HG03196 (cell line): Measurements from ENCODE around the gene INTS7.
"Not testable (repeated sequence)": the region's sequence is repeated elsewhere in the genome, so short reads cannot be mapped to it uniquely, and the experiment has no call there.

Source experiments
- ATAC-seq: cut with Tn5 transposase; IDR thresholded peaks from one replicate; pipeline ENCODE4 v1.9.1; 2021; ENCODE audit not compliant: unreplicated experiment

INTS7 gene

DNA sequence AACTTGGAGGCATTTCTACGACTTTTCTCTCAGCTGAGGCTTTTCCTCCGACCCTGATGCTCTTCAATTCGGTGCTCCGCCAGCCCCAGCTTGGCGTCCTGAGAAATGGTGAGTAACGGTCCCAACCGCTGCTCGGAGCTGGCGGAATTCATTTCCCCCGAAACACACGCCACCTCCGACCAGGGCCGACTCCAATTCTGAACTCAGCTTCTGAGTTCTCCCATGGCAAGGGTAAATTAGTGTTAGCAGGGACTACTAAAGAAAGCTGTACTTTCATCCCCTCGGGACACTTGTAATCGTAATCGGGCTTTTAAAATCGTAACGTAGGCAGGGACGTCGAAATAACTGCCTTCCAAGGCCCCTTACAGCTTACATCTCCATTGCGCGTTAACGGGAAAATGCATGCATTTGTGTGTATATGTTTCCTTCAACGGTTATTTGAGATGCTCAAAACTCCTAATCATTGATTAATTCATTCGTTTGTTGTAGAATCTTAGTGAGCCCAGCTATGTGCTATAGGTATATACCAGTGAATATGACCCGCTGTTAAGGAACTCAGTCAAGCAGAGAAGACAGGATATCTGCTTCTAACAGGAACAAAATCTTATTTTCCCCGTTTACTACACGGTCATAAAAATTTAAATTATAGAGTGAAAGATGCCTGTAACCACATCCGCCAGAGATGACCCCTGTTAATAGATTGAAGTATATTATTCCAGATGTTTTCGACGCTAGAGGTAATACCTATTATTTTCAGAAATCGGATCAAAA, 663 bp upstream of the INTS7 start:
- peak; percentile 20 for ATAC-seq

DNA sequence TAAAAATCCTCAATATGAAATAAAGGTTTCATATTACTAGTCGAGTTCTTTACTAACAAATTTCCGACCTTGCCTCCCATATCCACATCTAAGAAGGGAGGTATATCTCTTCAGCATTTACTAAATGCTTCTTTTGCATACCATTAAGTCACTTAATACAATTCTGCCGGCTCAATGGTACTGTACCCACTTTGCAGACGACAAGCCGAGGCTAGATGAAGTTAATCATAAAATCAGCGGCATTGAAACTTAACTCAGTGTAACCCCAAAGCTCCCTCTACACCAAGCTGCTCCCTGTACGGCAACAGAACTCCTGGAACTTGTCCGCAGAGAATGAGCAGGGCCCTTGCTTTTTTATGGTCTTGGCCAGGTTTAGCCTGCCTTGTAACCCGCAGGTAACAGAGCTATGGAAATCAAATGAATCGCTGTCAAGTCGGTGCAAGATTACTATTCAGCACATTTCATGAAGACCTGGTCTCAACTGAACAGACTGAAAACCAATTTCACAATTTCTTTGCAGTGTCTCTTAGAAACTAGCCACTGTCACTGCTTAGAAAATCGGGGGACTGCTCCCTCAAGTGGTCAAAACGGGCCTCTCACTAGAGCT, 738 bp downstream of the INTS7 start:
- ATAC-seq: peak; percentile 12

DNA sequence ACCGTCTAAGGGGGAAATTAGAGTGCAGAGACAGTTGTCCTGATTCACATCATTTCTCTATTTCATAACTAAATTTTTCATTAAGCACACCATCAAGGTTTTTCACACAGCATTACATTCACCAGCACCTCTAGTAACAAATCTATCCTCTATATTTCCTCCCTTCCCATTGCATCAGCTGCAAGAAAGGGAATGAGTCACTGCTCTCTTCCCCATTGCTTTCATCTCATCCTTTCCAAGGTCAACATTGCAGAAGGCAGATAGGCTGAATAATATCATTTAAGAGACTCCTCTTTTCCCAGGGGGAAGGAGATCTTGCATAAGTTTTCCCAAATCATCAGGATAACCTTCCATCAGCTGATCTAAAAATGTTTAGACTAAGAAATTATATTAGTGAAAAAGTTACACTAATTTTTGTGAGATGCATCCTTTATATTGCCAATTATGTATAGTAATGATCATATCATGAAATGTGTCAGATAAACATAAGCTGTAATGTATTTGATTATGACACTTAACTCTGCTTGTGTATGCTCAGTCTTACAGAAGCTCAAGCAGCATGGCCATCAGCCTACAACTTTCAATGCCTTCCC, 4.3 kb downstream of the INTS7 start:
- ATAC-seq: no peak

- ATAC-seq: not testable (repeated sequence)
Measured at GRCh38 chr1:212027727-212028126, 7.6 kb downstream of the INTS7 start.

DNA sequence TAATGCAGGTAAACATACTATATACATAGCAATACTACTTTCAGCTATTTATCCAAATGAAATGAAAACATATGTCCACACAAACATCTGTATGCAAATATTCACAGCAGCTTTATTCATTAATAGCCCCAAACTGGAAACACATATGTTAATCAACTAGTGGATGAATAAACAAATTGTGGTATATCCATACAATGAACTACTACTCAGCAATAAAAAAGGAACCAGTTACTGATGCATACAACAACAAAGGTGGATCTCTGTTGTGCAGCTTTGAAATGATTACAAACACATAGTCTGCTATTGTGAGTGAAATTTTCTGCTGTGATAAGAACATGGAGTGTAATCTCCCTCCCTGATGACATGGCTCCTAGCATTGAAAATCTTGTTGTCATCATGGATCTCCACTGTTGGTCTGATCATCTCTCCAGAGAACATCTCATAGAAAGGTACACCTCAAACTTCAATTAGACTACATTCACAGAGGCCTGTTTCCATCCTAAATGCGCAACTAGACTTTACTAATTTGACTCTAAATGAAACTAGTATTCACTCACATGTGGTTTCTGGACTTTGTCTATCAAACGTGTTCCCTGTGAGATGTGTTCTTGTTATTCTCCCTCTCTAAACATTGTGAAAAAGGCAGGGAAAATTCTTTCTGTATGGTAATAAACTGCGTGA, 10.7 kb downstream of the INTS7 start:
- no peak for ATAC-seq

- ATAC-seq: not testable (repeated sequence)
Measured at GRCh38 chr1:212022908-212023307, 12.4 kb downstream of the INTS7 start.

GRCh38 chr1:212021563-212021962, 13.8 kb downstream of the INTS7 start:
- ATAC-seq: no peak

DNA sequence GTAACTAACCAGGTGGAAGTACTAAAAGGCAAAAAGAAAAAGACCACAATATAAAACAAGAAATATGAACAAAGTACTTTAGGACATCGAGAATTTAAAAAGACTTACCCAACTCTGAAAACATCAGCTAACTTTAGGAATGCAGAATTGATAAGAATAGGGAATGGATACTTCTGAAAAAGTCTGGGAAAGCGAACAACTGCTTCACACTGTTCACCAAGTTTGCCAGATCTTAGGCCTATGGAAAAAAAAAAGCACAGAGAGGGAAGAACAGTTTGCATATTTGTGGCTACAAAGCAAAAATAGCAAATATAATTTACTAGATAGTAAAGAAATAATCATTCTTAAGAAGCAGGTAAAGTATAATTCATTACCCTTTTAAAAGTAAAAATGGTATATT, 14.4 kb downstream of the INTS7 start:
- no peak for ATAC-seq

DNA sequence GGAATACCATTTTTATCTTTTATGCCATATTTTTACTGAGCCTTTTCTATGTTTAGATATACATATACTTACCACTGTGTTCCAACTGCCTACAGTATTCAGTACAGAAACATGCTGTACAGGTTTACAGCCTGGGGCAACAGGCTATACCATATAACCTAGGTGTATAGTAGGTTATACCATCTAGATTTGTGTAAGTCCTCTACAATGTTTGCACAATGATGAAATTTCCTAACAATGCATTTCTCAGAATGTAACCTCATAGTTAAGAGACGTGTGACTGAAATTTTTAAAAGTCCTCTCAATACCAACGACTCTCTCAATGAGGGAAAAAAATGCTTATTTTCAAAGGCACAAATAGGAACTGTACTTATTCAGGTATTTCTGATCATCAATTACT, 21.7 kb downstream of the INTS7 start:
- no peak for ATAC-seq

DNA sequence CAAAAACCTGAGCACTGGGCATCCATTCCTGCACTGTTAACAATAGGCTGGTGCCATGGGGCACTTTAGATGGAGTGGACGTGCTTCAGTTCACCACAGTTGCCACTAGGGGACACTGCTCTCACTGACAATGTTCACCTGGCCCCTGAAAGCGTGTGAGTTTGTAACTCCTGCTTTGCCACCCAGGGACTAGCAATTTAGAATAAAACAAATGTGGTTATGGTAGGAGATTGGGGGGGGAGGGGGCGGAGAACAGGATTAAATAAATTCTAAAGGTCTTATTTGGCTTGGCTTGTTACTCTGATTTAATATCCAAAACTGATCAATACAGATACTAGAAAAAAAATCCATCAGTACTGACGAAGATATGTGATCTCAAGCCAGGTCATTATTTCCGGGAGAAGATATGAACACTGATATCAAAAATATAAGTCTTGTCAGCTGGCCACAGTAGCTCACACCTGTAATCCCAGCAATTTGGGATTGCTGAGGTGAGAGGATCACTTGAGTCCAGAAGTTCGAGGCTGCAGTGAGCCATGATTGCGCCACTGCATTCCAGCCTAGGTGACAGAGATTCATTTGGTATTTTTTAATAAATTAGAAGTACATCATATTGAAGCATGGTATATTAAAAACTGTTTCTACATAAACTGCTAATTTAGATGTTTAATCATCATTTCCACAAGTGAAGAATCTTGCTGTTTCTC, 23.2 kb downstream of the INTS7 start:
- peak; percentile 79 for ATAC-seq

- ATAC-seq: no peak
Measured at GRCh38 chr1:212010004-212010403, 25.4 kb downstream of the INTS7 start.

- no peak for ATAC-seq
Measured at GRCh38 chr1:212009561-212009960, 25.8 kb downstream of the INTS7 start.

DNA sequence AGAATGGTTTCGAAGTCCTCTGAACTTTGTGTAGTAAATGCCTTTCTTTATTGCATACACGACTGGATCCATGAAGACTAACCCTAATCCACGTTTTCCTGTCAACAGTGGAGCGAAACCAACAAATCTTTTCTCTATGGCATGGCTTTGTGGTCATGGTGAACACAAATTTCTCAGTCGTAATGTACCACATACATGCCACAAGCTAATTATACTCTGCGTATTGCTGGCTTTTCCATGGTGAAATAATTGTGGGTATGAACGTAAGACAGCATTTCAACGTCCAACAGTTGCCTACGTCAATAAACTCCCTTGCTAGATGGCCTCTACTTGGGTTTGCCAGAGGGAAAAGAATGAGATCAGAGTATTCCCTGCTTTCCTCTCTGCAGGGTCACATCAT, 27.5 kb downstream of the INTS7 start:
- no peak for ATAC-seq

- no peak for ATAC-seq
Measured at GRCh38 chr1:212007178-212007577, 28.2 kb downstream of the INTS7 start.

DNA sequence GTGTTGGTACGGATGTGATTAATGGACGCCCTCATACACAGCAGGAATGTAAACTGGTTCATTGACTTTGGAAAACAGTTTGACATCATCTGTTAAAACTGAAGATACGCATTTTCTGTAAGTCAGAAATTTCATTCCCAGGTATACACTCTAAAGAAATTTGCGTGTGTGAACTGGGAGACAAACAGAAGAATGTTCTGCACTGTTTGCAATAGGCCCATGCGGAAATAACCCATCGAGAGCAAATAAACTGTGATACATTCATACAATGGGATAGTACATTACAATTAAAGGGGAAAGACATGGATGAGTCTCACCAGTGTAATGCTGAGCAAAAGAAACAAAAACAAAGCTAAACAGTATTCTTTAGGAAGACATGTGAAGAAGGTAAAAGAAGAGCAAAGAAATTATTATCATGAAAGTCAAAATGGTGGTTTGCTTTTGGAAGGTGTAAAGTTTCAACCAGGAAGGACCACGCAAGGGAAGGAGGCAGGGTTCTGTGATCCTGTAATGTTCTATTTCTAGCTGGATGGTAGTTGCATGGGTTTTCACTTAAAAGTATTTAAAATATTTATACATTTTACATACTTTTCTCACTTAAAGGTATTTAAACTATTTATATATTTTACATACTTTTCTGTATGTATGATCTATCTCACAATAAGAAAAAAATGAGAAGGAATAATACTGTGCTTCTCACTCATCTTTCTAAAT, 30.3 kb downstream of the INTS7 start:
- no peak for ATAC-seq

DNA sequence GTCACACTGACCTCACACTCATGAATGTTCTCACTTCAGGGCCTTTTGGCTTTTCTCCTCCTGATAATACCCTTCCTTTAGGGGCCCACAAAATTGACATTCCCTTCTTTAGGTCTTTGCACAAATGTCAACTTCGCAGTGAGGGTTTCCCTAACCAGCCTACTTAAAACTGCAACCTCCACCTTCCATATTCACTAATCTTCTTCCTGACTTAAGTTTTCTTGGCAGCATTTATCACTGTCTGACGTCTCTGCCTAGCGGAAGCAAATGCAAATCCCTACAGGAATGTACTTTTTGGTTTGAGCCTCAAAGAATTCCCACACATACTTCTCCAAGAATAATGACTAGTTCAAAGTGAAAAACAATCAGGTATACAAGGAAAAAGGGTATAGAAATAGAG, 32.8 kb downstream of the INTS7 start:
- no peak for ATAC-seq

- not testable (repeated sequence) for ATAC-seq
Measured at GRCh38 chr1:211997426-211997825, 37.9 kb downstream of the INTS7 start.

DNA sequence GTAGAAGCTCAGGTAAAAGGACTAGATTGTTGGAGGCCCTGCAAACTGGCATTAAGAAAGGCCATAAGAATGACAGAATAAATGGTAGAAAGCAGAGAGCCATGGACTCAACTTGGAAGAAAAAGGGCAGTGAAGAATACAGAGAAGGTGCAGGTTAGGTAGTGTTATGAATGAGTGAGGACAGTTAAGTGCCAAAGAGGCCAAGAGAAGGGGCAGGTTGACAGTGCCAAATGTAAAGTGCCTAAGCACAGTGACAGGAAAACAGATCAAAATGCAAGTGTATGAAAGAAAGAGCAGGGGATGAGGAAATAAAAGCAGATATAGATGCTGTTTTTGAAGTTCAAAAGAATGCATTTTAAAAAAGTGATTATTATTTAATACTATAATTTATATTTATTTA, 43.7 kb downstream of the INTS7 start:
- no peak for ATAC-seq

GRCh38 chr1:211986628-211987254, 48.6 kb downstream of the INTS7 start:
- no peak for ATAC-seq
